NCI-H2227 (cell line): ENCODE measurements around the gene MAP2K3.
"Not testable (repeated sequence)": the region's sequence is repeated elsewhere in the genome, so short reads cannot be mapped to it uniquely, and the experiment has no call there.

Experiments used
- DNase-seq: peaks from one replicate; lab custom pipeline; 2025; ENCODE audit not compliant: unreplicated experiment; lab: John Stamatoyannopoulos, UW

Gene MAP2K3

GRCh38 chr17:21310061-21310765 is 25.7 kb downstream of the MAP2K3 start:
- not testable (repeated sequence) for DNase-seq

GRCh38 chr17:21310766-21311602 is 26.5 kb downstream of the MAP2K3 start:
- DNase-seq: not testable (repeated sequence)

DNA sequence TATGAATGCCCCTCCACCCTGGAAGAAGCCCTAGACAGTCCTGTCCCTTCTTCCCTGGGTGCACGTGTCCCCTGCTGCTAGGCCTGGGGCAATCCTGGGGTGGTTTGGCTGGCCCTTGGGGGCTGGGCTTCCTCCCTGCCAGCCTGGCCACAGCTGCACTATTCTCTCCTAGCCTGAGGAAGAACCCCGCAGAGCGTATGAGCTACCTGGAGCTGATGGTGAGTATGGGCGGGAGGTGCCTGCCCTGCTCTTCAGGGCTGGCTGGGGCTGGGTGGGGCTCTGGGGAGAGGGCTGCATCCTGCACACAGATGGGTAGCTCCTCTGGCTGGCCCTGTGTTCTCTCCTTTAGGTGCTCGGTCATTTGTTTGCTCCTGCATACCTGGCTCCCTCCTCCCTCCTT is 28.8 kb downstream of the MAP2K3 start:
- no peak for DNase-seq

DNA sequence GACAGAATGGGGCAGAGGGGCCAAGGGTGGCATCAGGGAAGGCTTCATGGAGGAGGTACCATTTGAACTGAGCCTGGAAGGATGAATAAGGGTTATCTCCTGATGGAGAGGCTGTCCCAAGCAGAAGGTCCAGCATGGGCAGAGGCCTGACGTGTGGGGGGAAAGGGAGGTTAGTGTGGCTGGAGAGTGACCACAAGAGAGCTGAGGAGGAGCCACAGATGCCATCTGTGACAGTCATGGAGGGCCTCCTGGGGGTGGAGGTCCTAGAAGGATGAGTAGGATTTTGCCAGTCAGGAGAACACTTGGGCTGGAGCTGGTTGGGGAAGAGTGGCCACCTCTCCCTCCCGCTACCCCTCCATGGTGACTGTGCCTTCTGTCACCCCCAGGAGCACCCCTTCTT is 29.2 kb downstream of the MAP2K3 start:
- DNase-seq: not testable (repeated sequence)

GRCh38 chr17:21314261-21314664 is 29.8 kb downstream of the MAP2K3 start:
- not testable (repeated sequence) for DNase-seq

DNA sequence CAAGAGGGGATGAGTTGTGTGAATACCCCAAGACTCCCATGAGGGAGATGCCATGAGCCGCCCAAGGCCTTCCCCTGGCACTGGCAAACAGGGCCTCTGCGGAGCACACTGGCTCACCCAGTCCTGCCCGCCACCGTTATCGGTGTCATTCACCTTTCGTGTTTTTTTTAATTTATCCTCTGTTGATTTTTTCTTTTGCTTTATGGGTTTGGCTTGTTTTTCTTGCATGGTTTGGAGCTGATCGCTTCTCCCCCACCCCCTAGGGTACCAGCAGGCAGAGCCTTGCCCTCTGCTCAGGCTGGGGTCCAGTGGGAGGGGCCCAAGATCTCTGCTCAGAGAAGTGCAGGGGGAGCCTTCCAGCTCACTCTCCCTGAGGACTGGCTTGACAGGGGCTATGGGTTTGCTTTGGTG is 30.2 kb downstream of the MAP2K3 start:
- DNase-seq: not testable (repeated sequence)

GRCh38 chr17:21315246-21316000 is 30.9 kb downstream of the MAP2K3 start:
- not testable (repeated sequence) for DNase-seq

DNA sequence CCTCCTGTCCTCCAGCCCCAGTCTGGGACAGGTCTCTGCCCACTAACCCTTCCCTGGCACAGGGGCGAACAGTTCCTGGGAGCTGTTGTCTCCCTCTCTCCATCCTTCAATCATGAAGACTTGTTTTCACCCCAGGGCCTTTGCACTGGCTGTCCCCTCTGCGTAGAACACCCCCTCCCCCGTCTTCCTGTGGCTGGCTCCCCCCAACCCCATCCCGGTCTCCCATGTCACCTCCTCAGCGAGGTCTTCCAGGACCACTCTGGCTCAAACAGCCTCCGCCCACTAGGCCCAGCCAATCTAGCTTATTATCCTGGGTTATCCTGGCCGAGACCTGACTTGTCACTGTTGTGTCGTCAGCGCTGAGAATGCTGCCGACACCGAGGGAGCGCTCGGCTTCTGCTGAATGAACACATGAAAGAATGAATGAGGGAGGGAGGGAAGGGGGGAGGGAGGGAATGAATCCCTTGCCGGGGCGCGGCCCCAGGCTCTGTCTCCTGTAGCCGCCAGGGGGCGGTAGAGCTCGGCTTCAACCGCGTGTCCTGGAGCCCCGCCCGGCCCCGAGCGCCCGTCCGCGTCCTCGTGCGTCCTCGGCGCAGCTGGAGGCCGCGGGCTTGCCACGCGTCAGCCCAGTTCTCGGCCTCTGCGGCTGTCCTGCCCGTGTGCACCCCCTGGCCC is 31.8 kb downstream of the MAP2K3 start:
- not testable (repeated sequence) for DNase-seq

- not testable (repeated sequence) for DNase-seq
These were observed 32.5 kb downstream of the MAP2K3 start for GRCh38 chr17:21316887-21317500.

GRCh38 chr17:21317821-21318220 is 33.3 kb downstream of the MAP2K3 start:
- not testable (repeated sequence) for DNase-seq

- DNase-seq: no peak
These were observed 33.9 kb downstream of the MAP2K3 start for GRCh38 chr17:21318439-21318838.

DNA sequence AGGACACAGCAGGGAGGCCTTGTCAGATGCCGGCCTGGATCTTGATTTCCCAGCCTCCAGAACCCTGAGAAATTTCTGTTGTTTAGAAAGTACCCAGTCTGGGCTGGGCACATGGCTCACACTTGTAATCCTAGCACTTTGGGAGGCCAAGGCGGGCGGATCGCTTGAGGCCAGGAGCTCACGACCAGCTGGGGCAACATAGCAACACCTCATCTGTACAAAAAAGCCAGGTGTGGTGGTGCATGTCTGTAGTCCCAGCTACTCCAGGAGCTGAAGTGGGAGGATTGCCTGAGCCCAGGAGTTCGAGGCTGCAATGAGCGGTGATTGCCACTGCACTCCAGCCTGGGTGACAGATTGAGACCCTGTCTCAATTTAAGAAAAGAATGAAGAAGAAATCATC is 34.3 kb downstream of the MAP2K3 start:
- not testable (repeated sequence) for DNase-seq

GRCh38 chr17:21319256-21319655 is 34.7 kb downstream of the MAP2K3 start:
- DNase-seq: not testable (repeated sequence)

DNA sequence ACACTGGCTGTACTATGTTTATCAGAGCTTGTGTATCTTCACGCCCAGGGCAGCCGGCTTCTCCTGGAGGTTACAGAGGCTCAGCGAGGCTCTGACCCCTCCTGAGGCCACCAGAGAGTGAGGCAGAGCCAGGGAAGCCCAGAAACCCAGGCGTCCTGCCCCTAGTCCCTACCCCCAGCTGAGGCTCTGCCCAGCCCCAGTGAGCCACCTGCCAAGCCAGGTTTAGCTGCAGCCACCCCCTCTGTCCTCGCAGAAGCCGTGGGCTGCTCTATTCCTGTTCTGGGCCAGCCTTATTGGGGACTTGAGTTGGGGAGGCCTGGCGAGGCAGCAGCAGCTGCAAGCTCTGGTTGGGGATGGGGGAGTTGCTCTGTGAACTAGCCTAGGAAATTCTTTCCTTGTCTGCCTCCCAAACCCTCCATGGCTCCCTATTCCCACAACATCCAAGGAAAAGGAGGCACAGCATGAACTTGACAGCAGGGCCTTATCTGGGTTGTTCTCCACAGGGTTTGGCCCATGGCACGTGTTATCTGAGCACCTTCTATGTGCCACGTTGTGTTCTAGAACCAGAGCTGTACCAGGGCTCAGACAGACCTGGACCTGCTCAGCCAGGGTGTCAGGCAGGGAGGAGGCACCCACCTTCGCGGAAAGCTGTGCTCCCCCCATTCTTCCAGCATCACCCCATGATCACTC is 35.3 kb downstream of the MAP2K3 start:
- not testable (repeated sequence) for DNase-seq

DNA sequence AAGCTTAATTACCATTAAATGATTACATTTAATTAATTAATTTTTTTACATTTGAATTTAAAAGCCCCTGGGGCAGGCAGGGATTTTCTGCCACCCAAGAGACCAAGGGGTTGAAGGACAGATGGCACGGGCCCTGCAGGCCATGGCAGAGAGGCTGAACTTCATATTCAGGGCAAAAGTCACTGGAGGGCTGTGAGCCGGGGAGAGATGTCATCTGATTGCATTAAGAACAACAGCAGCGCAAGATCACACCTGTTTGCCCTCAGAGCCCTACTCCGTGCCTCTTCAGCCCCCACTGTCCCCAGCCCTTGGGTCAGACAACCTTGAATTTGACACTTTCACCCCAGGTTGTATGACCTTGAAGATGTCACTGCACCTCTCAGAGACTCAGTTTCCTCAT is 35.9 kb downstream of the MAP2K3 start:
- DNase-seq: not testable (repeated sequence)

GRCh38 chr17:21321061-21321460 is 36.5 kb downstream of the MAP2K3 start:
- not testable (repeated sequence) for DNase-seq

- not testable (repeated sequence) for DNase-seq
These were observed 37.3 kb downstream of the MAP2K3 start for GRCh38 chr17:21321744-21322191.

GRCh38 chr17:21323257-21324111 is 39.0 kb downstream of the MAP2K3 start:
- DNase-seq: not testable (repeated sequence)

GRCh38 chr17:21324741-21325140 is 40.2 kb downstream of the MAP2K3 start:
- DNase-seq: not testable (repeated sequence)
